ENCODE results near the gene CPT1B.
A peak's percentile ranks its signal among the peaks of the same experiment; 100 is the strongest.

The CPT1B gene

DNA sequence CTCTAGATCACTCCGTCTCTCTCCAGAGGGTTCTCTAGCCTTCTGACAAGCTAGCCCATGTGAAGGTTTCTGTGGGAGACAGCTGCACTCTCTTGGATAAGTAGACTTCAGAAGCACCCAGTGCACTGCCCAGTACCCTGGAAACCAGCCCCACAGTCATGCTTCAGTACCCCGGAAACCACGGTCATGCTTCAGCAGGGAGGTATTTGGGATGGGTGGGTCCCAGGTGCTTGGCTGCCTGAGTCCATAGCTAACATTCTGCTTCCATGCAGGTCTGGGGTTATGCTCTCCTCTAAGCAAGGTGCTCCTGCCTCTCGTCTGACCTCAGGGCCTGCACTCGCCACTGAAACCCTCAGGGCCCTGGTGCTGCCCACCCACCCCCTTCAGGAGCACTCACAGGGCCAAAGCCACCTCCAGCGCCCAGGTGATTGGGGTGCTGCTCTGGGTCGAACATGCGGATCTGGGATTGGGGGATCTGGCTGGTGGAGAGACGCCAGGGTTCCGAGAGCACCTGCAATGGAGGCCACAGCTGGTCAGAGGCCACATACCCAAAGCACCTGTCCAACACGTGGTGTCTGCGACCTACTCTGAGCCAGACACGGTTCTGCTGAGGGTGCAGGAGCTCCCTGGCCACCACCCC lies 8.2 kb downstream of the CPT1B start:
- no peak for DNase-seq (ENCODE audit: low spot score)

DNA sequence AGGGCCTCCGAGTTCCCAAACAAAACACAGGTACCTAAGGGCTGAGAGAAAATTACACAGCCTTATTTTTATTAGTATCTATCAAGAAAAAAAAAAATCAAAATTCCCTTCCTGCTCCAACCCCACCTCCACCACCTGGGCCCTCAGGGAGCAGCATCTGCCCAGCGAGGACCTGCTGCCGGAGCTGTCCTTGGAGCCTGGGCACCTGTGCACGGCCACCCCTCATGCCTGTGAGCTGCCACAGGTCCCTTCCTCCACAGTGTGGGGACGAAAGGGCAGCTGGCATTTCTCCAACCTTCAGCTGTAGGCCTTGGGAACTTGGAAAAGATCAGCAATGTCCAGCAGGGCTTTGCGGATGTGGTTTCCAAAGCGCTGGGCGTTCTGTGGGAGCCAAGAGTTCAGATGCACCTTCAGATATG lies 9.2 kb downstream of the CPT1B start:
- DNase-seq (ENCODE audit: low spot score) = no peak

DNA sequence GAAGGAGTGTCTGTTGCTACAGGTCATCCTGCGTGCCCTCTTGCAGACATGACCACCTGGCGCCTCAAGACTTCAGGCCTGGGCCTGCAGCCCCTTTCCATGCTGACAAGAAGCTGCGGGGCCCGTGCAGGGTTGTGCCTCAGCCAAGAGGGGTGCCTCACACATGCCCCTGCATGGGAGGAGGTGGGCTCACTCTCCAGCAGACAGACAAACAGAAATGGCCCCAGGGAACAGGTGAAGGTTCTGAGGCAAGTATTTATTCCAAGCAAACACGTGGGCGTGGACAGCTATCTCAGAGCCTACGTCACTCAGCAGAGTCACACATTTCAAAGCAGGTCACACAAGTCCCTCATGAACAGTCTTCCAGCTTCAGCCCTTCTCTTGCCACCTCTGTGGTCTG lies 9.6 kb downstream of the CPT1B start:
- no peak for DNase-seq (ENCODE audit: low spot score)

DNA sequence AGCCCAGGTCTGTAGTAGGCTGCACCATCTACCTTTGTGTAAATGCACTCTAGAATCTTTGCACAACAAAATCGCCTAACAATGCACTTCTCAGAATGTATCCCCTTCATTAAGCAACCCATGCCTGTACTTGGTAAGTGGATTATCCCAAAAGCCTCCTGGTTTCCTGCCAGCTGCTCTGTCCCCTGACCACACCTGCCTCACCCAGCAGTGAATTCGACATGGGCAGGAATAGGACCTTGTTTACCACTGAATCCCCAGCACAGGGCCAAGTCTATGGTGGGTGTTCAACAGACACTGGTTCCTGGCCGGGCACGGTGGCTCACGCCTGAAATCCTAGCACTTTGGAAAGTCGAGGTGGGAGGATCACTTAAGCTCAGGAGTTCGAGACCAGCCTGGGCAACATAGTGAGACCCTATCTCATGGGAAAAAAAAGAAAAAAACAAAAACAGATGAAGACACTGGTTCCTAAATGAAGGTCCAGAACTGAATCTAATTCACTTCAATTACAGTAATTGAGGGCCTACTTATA lies 10.4 kb downstream of the CPT1B start:
- DNase-seq (ENCODE audit: low spot score) = no peak

DNA sequence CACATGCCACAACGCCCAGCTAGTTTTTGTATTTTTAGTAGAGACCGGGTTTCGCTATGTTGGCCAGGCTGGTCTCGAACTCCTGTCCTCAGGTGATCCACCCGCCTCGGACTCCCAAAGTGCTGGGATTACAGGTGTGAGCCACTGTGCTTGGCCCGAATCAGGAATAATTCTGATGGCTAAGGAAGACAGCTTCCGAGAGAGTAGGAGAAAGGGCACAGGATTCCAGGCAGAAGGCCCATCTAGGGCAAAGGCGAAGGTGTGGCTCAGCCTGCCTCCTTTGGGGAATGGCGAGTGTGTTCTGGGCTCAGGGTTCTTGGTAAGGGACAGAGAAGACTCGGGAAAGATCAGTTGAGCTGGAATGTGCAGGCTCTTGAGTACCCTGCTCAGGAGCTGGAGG lies 13.9 kb downstream of the CPT1B start:
- no peak for DNase-seq (ENCODE audit: low spot score)

DNA sequence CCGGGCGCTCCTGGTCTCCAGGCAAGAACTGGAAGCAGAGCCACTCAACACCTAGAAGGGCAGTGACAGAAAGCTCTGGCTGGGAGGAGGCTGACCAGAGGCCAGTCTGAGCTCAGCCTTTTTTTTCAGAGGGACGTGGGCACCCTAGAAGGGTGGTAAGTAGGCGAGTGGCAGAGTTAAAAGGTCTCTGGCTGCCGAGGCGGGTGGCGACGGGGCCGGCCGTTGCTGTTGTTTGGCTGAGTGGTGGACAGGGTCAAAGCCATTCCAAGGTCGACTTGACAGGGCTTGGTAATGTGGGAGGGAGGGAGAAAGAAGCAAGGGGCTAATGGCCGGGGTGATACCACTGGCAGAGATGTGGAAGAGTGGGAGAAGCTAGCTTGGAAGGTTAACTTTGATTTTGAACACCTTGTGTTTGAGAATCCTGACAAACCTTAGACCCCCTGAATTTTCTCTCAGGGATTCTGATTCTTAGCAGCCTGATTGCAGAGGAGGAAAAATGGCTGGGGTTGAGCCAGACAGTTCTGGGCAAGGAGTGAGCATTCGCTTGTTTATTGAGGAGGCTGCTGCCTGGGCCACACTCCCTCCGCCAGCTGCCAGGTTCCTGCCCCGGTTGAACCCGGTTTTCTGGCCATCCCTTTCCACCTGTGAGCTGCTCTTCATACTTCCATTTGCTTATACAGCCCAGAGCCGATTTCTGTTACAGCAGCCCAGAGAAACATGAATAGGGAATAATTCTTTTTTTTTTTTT lies 14.6 kb downstream of the CPT1B start:
- DNase-seq (ENCODE audit: low spot score) = no peak

DNA sequence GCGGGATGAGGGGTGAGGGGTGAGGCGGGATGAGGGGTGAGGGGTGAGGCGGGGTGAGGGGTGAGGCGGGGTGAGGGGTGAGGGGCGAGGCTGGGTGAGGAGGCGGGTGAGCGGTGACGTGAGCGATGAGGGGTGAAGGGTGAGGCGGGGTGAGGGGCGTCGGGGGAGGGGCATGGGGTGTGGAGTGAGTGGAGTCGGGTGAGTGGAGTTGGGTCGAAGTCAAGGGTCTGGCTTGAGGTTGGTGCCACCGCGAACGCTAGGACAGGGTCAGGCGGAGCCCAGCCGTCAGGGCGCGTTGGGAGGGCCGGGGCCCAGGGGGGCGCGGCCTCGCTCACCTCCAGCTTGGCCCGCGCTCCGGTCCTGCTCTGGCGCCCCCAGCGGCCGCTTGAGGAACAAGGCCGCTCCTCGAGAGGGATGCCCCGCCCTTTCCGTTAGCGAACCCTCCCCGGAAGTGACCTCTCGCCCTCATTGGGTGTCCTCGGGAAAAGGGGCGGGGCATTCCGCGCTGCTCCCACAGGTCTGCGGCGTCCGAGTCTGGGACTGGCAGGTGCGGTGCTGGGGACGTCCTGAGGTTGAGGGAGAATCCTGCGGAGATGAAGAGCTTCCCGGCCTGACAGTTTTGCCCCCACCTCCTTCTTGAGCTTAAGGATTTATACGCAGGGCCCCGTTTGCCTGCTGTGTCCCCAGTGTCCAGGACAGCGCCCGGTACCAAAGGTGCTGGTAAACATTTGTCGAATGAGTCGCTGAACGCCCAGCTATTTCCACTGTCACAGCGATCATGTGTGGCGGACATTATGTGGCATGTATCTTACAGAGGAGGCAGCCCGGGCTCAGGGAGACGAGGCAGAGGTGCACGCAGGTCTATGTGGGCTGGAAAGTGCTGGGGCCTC lies 15.5 kb downstream of the CPT1B start, which contains the start of gene SYCE3:
Gene SYCE3 (minus strand): TSS at position 397 of the 890 bp plus-strand sequence. CDS start 6,514 bp downstream, outside the sequence.
- DNase-seq (ENCODE audit: low spot score) = peak; percentile 89

DNA sequence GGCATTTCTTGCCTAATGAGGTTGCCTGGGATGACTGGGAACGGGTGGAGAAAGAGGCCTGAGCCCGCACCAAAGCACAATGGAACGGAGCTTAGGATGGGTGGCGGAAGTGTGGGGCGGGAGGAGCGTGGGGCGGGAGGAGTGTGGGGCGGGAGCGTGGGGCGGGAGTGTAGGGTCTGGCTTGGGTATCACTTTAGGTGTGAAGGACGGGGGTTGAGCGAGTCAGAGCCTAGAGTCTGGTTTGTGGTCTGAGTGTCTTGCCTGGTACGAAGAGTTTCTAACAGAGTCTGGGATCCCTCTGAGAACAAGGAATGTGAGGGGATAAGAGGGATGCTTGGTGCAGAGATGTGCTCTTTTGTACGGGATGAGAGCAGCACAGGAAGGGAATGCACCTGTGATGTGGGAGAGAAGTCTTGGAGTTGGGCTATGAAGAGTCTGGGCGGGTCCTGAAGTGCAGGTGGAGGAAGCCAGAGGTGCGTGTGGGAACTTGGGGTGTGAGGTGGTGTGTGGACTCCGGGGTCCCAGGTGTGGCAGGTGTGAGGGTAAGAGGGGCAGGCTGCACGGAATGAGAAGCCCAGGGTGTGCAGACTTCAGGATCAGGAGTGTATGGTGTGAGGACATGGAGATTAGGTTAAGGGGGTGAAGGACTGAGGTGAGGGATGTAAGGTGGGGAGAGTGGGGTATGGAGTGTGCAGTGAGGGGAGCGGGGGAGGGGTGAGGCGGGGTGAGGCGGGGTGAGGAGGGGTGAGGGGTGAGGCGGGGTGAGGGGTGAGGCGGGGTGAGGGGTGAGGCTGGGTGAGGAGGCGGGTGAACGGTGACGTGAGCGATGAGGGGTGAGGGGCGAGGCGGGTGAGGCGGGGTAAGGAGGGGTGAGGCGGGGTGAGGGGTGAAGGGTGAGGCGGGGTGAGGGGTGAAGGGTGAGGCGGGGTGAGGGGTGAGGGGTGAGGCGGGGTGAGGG lies 16.5 kb downstream of the CPT1B start:
- DNase-seq (ENCODE audit: low spot score) = no peak

DNA sequence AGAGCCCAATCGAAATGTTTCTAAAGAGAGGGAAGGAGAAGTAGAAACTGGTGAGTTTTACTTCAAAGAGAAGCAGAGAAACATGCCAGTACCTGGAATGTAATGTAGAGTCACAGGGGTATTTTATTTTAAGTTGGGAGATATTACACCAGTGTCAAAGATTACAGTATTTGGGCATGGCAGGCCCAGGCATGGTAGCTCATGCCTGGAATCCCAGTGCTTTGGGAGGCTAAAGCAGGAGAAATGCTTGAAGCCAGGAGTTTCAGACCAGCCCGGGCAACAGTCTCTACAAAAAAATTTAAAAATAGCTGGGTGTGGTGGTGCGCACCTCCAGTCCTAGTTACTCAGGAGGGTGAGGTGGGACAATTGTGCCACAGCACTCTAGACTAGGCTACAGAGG lies 18.2 kb downstream of the CPT1B start:
- no peak for DNase-seq (ENCODE audit: low spot score)

DNA sequence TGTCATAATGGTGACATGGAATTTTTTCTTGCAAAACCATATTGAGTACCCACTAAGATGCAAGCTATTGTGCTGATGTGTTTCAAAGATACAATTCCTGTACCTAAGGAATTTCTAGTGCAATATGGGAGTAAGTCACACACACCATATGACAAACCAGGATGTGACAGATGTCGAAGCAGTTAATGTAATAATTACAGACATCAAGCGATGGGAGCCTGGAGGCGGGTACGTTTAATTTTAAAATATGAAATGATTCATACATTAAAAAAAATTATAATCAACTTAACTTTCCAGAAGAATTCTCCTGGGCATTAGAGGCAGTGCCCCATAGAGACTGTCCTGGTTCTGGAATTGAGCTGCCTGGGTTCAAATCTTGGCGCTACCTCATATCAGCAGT lies 21.5 kb downstream of the CPT1B start:
- DNase-seq (ENCODE audit: low spot score) = no peak

DNA sequence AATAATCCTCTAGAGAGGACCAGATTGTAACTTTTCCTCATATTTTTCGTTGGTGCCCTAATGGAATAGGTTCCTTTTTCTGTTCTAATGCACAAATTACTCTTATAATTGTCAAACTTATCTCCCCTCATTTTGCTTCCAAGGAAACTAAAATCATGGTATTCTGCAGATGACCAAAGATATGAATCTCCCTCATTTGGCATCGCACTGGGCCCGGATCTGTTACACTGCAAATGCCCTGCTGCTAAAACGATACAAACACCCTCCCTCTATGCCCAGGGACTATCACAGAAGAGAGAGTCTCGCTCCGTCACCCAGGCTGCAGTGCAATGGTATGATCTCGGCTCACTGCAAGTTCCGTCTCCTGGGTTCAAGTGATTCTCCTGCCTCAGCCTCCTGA lies 24.9 kb downstream of the CPT1B start:
- DNase-seq (ENCODE audit: low spot score) = no peak

DNA sequence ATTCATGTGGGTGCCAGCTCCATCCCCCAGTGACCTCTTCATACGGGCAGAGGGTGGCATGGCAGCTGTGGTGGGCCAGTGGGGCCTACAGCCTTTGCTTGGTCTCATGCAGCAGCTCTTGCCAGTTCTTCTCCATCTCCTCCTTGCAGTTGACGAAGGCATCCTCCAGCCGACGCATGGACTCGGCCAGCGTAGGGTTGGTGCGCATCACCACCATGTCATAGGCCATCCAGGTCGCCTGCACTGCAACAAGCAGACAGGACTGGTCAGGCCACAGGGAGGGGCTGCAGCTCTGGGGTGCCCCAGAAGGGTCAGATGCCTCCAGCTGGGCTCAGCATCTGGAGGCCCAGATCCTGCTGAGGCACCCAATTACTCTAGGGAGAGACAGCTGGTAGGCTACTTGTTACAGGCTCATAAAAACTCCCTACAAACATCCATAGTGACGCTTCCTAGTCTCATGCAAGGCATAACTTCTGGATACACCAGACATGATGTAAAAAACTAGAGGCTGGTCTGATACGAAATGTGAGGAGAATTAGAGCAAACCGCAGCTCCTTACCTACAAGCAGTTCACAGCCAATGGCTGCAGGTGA lies 27.0 kb downstream of the CPT1B start:
- no peak for DNase-seq (ENCODE audit: low spot score)

DNA sequence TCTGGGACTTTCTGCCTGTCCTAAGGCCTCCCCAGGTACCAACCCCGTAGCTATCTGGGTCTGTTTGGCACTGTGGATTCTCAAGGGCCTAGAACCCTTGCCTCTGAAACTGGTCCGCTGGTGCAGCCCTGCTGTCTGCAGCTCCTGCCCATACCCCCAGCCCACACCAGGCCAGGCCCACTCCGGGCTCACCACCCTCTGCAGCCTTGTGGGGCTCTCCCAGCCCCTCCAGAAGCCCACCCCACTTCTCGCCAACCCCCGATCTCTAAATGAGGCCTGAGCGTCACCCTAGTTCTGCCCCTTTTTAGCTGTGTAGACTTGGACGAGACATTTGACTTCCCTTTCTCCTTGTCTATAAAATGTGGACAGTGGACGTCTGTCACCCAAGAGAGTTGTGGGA lies 27.8 kb downstream of the CPT1B start:
- DNase-seq (ENCODE audit: low spot score) = no peak

DNA sequence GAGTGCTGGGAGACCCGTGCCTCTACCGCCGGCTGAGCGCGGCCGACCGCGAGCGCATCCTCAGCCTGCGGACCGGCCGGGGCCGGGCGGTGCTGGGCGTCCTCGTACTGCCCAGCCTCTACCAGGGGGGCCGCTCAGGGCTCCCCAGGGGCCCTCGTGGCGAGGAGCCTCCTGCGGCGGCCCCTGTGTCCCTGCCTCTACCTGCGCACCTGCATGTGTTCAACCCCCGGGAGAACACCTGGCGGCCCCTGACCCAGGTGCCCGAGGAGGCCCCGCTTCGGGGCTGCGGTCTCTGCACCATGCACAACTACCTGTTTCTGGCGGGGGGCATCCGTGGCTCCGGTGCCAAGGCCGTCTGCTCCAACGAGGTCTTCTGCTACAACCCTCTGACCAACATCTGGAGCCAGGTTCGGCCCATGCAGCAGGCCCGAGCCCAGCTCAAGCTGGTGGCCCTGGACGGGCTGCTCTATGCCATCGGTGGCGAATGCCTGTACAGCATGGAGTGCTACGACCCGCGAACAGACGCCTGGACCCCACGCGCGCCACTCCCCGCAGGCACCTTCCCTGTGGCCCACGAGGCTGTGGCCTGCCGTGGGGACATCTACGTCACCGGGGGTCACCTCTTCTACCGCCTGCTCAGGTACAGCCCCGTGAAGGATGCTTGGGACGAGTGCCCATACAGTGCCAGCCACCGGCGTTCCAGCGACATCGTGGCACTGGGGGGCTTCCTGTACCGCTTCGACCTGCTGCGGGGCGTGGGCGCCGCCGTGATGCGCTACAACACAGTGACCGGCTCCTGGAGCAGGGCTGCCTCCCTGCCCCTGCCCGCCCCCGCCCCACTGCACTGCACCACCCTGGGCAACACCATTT lies 29.1 kb downstream of the CPT1B start:
- no peak for DNase-seq (ENCODE audit: low spot score)

DNA sequence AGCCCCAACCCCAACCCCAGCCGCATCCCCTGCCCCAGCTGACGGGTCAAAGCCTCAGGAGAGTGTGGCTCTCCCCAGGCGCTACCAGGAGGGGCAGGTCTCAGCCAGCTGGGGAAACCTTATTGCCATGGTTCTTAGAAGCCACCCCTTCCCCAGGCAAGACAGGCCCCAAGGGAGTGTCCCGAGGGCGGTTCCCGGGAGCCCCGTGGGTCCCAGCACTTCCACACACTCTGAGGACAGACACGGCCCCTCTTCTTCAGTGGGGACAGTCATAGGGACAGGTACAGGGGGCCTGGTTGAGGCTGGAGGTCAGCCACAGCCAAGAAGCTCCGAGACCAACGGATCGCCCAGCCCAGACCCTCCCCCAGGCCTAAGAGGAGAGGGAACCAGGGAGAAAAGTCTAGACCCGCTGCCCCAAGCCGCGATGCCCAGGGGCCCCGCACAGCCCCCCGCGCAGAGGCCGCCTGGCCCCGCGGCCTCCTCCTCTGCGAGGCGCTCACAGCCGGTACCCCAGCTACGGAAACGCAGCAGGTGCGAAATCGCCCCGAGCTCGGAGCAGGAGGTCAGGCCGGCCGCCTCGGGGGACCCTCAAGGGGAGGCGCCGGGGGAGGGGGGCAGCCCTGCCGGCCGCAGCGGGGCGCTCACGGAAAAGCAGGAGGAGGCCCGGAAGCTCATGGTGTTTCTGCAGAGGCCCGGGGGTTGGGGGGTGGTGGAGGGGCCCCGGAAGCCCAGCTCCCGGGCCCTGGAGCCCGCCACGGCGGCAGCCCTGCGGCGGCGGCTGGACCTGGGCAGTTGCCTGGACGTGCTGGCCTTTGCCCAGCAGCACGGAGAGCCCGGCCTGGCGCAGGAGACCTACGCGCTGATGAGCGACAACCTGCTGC lies 29.9 kb downstream of the CPT1B start:
- no peak for DNase-seq (ENCODE audit: low spot score)

DNA sequence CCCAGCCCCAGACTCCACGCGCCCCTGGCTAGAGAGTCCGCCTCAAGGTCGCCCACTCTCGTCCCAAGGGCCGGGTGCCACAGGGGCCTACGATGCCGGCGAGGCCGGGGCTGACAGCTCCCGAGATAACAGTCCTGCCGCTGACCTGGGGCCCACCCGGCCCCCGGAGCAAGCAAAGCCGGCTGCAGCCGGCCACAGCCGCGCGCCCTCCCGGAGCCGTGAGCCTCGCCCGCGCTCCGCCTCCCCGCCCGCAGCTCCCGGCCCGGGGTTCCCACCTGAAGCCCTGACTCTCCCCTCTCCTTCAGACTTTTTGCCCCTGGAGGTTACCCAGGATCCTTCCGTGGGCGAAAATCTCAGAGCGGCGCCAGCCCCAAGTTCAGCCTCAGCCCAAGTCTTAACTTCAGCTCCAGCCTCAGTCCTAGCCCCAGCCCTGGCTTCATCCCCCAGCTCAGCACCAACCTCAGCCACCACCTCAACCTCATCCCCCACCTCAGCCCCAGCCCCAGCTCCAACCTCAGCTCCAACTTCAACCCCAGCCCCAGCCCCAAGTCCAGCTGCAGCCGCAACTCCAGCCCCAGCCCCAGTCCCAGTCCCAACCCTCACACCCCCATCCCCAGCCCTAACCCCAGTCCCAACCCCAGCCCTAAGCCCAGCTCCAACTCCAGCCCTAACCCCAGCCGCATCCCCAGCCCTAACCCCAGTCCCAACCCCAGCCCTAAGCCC lies 30.8 kb downstream of the CPT1B start:
- no peak for DNase-seq (ENCODE audit: low spot score)

DNA sequence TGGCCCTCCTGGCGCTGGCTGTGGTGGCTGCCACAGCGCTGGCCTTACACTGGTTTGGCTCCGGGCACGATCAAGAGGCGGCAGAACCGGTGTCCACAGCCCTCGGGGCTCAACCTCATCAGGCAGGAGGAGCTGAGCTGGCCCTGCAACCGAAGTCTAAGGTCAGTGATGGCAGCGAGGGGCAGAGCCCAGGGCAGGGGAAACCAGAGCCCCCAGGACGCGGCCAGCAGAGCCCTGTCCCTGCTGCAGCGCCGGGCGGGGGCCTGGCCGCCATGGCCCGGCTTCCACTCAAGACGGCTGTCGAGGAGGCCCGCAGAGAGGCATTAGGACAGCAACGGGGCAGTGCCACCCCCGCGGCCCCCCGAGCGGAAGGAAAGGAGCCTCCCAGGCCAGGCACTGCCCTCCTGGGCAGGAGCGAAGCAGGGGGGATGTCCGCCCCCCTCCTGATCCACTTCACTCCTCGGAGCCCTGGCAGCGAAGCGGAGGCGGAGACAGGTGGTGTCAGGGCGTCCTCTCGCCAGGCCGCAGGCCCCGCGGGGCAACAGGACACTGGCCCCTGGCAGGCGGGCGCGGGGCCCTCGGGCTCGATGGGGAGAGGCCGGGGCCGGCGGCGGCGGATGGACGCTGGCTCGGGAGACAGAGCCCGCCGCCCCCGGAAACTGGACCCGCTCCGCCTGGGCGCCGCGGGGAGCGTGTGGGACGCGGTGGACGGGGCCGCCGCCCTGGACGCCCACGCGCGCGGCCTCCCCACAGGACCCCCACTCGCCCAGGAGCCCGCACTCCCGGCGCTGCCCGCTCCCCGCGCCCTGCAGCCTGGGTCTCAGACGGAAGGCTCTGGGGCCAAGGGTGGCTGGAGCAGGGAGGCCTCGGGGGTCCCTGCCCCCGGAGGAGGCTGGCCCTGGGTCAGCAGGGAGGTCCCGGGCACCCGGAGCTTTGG lies 31.6 kb downstream of the CPT1B start:
- DNase-seq (ENCODE audit: low spot score) = no peak

Data from hepatic stellate cell (primary cell).